DND-41 (cell line): ENCODE data around the gene SDK2.

Experiments
- ATAC-seq: fragments of 200-7000 bp; cut with Tn5 transposase; 3 replicates; pipeline ENCODE4 v1.9.1; 2021; ENCODE audit warnings: low read depth; ENCODE audit not compliant: insufficient read depth
- DNase-seq: peaks from one replicate; pipeline ENCODE4 v3.0.0-alpha.2; 2020
- H2AFZ ChIP-seq: 2 replicates; pipeline ENCODE4 v1.6.0; 2012; ENCODE audit warnings: low read depth, low read length
- H3K27ac ChIP-seq: 2 replicates; pipeline ENCODE4 v1.5.1; 2012; ENCODE audit warnings: low read length, inconsistent platforms
- H3K27me3 ChIP-seq: fragments of 200-600 bp; sonication (generic); 2 replicates; pipeline ENCODE4 v1.6.0; 2012; ENCODE audit warnings: low read length, mild to moderate bottlenecking, inconsistent platforms; ENCODE audit not compliant: insufficient read depth, poor library complexity
- H3K36me3 ChIP-seq: 2 replicates; pipeline ENCODE4 v1.5.1; 2012; ENCODE audit warnings: low read length, inconsistent platforms; ENCODE audit not compliant: insufficient read depth
- H3K4me1 ChIP-seq: 2 replicates; pipeline ENCODE4 v1.5.1; 2012; ENCODE audit warnings: mild to moderate bottlenecking, low read length; ENCODE audit not compliant: insufficient read depth
- H3K4me2 ChIP-seq: 2 replicates; pipeline ENCODE4 v1.6.0; 2012; ENCODE audit warnings: mild to moderate bottlenecking, moderate library complexity, low read length, inconsistent platforms; ENCODE audit not compliant: insufficient read depth
- H3K4me3 ChIP-seq, 2 experiments: fragments of 200-600 bp in 1 of 2; shearing (Covaris generic) in 1 of 2; 2 replicates each; pipeline ENCODE4 v1.5.1; 2012 to 2016; ENCODE audit warnings: inconsistent platforms in 2 of 2, low read length in 2 of 2, mild to moderate bottlenecking in 2 of 2, low read depth in 1 of 2, moderate library complexity in 1 of 2
- H3K79me2 ChIP-seq: 2 replicates; pipeline ENCODE4 v1.6.0; 2012; ENCODE audit warnings: low read length, inconsistent platforms; ENCODE audit not compliant: insufficient read depth
- H3K9ac ChIP-seq: 2 replicates; pipeline ENCODE4 v1.6.0; 2012; ENCODE audit warnings: low read depth, mild to moderate bottlenecking, inconsistent platforms, low read length, moderate library complexity
- H3K9me3 ChIP-seq: 2 replicates; pipeline ENCODE4 v1.5.1; 2012; ENCODE audit warnings: low read length, moderate library complexity, mild to moderate bottlenecking, inconsistent platforms; ENCODE audit not compliant: insufficient read depth, severe bottlenecking
- H4K20me1 ChIP-seq: 2 replicates; pipeline ENCODE4 v1.6.0; 2012; ENCODE audit warnings: low read length; ENCODE audit not compliant: insufficient read depth
- CTCF ChIP-seq: IDR thresholded peaks from 2 replicates; pipeline ENCODE4 v1.5.1; 2012; ENCODE audit warnings: borderline replicate concordance, low read length, moderate library complexity, mild to moderate bottlenecking; ENCODE audit not compliant: poor library complexity, severe bottlenecking; ENCODE audit errors: extremely low read depth
- EZH2 ChIP-seq: IDR thresholded peaks from 3 replicates; pipeline ENCODE4 v1.6.1; 2012; ENCODE audit warnings: borderline replicate concordance, low read depth, mild to moderate bottlenecking, moderate library complexity, low read length, inconsistent platforms; ENCODE audit not compliant: severe bottlenecking

Gene SDK2

GRCh38 chr17:73446617-73447016 lies 197.6 kb downstream of the SDK2 start:
- no peak overlapping the region for H3K4me2 ChIP-seq
- no peaks in the 10 kb centered on the region for H3K27me3 ChIP-seq
- H3K4me3 ChIP-seq: no peak overlapping the region
- H3K4me1 ChIP-seq: no peaks in the 10 kb centered on the region
- TF ChIP-seq EZH2 (no peak), CTCF (no peak)
- no peaks in the 10 kb centered on the region for H3K9me3 ChIP-seq
- no peak overlapping the region for H2AFZ ChIP-seq
- no peak for ATAC-seq
- H4K20me1 ChIP-seq: no peaks in the 10 kb centered on the region
- H3K79me2 ChIP-seq: no peaks in the 10 kb centered on the region
- no peaks in the 10 kb centered on the region for H3K36me3 ChIP-seq
- H3K9ac ChIP-seq: no peak overlapping the region
- no peak overlapping the region for H3K27ac ChIP-seq
- DNase-seq: no peak

GRCh38 chr17:73445466-73445865 lies 198.8 kb downstream of the SDK2 start:
- ATAC-seq (no peak), DNase-seq (no peak)
- Histone ChIP-seq H3K4me3 (no peak overlapping the region), H3K4me1 (no peaks in the 10 kb centered on the region), H3K36me3 (no peaks in the 10 kb centered on the region), H3K79me2 (no peaks in the 10 kb centered on the region), H3K4me2 (no peak overlapping the region), H2AFZ (no peak overlapping the region), H3K9ac (no peak overlapping the region), H4K20me1 (no peaks in the 10 kb centered on the region), H3K27ac (no peak overlapping the region), H3K27me3 (no peaks in the 10 kb centered on the region), H3K9me3 (no peaks in the 10 kb centered on the region)
- TF ChIP-seq CTCF (no peak), EZH2 (no peak)

- Histone ChIP-seq H3K4me1 (no peaks in the 10 kb centered on the region), H2AFZ (no peak overlapping the region), H3K9me3 (no peaks in the 10 kb centered on the region), H3K9ac (no peak overlapping the region), H3K27ac (no peak overlapping the region), H4K20me1 (no peaks in the 10 kb centered on the region), H3K4me2 (no peak overlapping the region), H3K27me3 (no peaks in the 10 kb centered on the region), H3K79me2 (no peaks in the 10 kb centered on the region), H3K36me3 (no peaks in the 10 kb centered on the region), H3K4me3 (no peak overlapping the region)
- TF ChIP-seq CTCF (no peak), EZH2 (no peak)
- DNase-seq (no peak), ATAC-seq (no peak)
Observed at GRCh38 chr17:73444021-73444420, 200.2 kb downstream of the SDK2 start.

GRCh38 chr17:73439597-73439996 lies 204.6 kb downstream of the SDK2 start:
- no peak for TF ChIP-seq EZH2
- no peak for TF ChIP-seq CTCF
- Histone ChIP-seq H3K36me3 (no peaks in the 10 kb centered on the region), H3K4me3 (no peak overlapping the region), H3K9ac (no peak overlapping the region), H3K27me3 (no peaks in the 10 kb centered on the region), H2AFZ (no peak overlapping the region), H3K4me1 (no peaks in the 10 kb centered on the region; the same call in 1 of the 2 replicates), H3K27ac (no peak overlapping the region), H3K4me2 (no peak overlapping the region), H3K79me2 (no peaks in the 10 kb centered on the region), H3K9me3 (no peaks in the 10 kb centered on the region), H4K20me1 (no peaks in the 10 kb centered on the region)
- no peak for ATAC-seq
- DNase-seq: no peak
